ENCODE measurements around the gene CABLES1. TPM values are rescaled to one million over a fixed set of nuclear protein-coding genes. Genes with fewer than 3 reads are reported as not detected.

Gene CABLES1
- total RNA-seq, 2 donors from 2014 or later = 4.2 to 11.9 TPM

DNA sequence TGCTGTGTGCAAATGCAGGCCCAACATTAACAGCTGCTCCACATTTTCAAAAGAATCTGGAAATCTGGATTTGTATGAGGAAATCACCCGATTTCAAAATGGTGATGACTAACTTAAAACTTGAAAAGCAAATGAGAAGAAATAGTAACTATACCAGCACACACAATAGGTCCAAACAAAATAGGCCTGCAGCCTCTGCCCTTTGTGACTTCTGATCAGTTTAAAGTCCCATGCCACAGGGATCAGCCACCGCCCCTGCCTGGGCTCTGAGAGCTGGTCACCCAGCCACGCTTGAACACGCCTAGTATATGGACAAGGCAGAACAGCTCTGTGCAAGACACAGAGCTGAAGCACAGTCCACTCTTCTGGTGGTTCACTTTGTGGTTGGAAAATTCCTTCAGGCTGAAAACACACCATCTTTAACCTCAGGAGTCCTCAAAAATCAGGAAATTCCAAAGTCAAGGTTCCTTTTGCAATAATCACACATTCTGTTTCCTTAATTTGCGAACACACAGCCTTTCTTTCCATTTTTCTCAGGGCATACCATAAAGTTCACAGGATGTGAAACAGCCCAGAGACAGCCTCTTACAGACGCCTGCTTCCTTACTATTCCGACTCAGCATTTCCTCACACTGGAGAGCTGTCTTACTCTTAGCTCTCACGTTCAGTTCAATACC, 167.7 kb downstream of the CABLES1 start:
- Histone ChIP-seq H3K27ac (peak overlapping the region in 1 of 4 donors; percentile 10), H3K4me3 (no peak overlapping the region), H3K9me3 (no peaks in the 10 kb centered on the region), H3K36me3 (replicated peaks in 1 of 2; ENCODE audit: insufficient read depth in 1 of 2, low read depth in 2 of 2) (no peaks in the 10 kb centered on the region), H3K27me3 (no peaks in the 10 kb centered on the region), H3K4me1 (no peaks in the 10 kb centered on the region)
- ATAC-seq (no peak), DNase-seq (no peak)
- WGBS, 2 donors = 79 to 88% methylated on average over 8 of the region's 8 CpGs
- no peak for TF ChIP-seq POLR2A (IDR thresholded peaks at IDR 0.05)
- TF ChIP-seq CTCF (IDR thresholded peaks at IDR 0.05) = no peak
- intact Hi-C loops (cut with DNase I) = no loop called here

- no peak overlapping the region for H3K27ac ChIP-seq
- TF ChIP-seq CTCF (IDR thresholded peaks at IDR 0.05) (no peak), POLR2A (IDR thresholded peaks at IDR 0.05) (no peak)
- H3K4me3 ChIP-seq = no peak overlapping the region
- intact Hi-C loops (cut with DNase I) = no loop called here
- H3K4me1 ChIP-seq = no peaks in the 10 kb centered on the region
- no peaks in the 10 kb centered on the region for H3K36me3 ChIP-seq (replicated peaks in 1 of 2; ENCODE audit: insufficient read depth in 1 of 2, low read depth in 2 of 2)
- H3K27me3 ChIP-seq = no peaks in the 10 kb centered on the region
- H3K9me3 ChIP-seq = no peaks in the 10 kb centered on the region
- ATAC-seq (no peak), DNase-seq (no peak)
- 86 to 90% methylated on average over 6 of the region's 6 CpGs for WGBS, 2 donors
Measured at GRCh38 chr18:23306822-23307221, 171.5 kb downstream of the CABLES1 start.

DNA sequence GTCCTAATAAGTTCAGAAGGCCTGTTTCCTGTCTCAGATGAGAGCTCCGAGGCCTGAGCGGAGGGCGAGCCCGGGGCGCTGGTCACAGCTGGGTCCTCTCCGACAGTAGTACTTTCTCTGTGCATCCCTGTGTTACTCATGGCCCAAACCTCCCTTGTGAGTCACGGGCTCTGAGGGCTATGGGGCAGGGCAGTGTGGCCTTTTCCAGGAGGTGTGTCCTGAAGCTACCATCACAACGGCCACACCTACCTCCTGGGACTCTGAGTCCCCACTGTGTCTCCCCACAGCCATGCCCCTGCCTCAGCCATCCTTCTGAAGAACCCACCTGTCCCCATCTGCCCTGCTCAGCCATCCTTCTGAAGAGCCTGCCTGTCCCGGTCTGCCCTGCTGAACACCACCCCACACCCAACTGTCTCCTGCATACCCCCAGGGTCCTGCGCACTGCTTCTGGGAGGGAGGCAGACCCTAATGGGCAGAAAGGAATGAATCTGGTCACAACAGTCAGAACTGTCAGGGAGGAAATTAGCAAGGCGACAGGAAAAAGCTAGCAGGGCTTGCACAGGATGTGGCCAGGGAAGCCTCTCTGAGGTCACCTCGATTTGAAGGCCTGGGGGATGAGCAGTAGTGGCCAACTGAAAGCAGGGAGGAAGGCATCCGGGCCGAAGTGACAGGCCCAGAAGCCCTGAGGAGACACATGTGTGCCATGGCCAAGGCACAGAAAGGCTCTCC, 172.4 kb downstream of the CABLES1 start:
- H3K27ac ChIP-seq = no peak overlapping the region
- no peaks in the 10 kb centered on the region for H3K9me3 ChIP-seq
- intact Hi-C loops (cut with DNase I) = no loop called here
- 77 to 81% methylated on average over 13 to 14 of the region's 14 CpGs for WGBS, 2 donors
- H3K4me3 ChIP-seq = no peak overlapping the region
- DNase-seq = no peak
- no peaks in the 10 kb centered on the region for H3K4me1 ChIP-seq
- no peaks in the 10 kb centered on the region for H3K27me3 ChIP-seq
- TF ChIP-seq POLR2A (IDR thresholded peaks at IDR 0.05) = no peak
- TF ChIP-seq CTCF (IDR thresholded peaks at IDR 0.05) = no peak
- no peaks in the 10 kb centered on the region for H3K36me3 ChIP-seq (replicated peaks in 1 of 2; ENCODE audit: insufficient read depth in 1 of 2, low read depth in 2 of 2)
- ATAC-seq = no peak

Other genes starting within 250 kb of the CABLES1 start
- 10 to 100 TPM; 30.9 to 32.6 TPM for gene RBBP8, start 202.2 kb upstream of the CABLES1 start, total RNA-seq